DMS153 treated with DMSO at 0.1 percent for 48 hours (cell line): Measurements from ENCODE around the gene CLIC4.
"Not testable (repeated sequence)": the region's sequence is repeated elsewhere in the genome, so short reads cannot be mapped to it uniquely, and the experiment has no call there.

Experiments
- DNase-seq: peaks from one replicate; lab custom pipeline; 2025; ENCODE audit not compliant: unreplicated experiment; lab: John Stamatoyannopoulos, UW

CLIC4 gene

DNA sequence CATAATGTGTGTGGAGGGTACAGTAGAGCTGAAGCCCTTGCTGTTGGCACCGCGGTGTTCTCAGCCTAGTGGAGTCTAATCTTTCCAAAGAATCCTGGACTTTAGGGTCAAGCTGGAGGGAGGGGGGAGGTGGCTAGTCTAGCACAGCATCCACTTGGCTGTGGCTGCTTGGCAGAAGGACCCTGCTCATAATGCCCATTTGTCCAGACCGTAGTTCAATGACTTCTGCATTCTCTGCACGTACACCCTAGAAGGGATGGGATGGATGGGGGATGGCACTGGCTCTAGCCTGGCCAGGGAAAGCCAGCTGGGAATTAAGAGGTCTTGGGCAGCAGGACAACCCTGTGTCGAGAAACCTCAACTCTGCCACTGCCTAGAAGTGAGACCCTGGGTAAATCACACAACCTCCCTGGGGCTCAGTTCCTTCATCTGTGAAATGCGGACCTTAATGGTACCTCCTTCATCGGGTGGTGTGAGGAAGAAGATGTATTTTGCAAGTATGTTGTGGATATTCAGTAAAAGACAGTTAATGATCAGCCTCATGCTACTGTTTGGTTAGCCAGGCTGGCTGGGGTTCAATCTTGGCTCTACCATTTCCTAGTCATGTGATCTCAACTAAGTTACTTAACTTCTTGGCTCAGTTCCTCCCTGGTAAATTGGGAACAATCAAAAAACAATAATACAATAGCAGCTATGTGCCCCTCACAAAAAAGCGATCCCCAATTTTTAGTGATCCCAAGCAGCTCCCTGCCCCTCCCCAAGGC, 27.2 kb upstream of the CLIC4 start:
- DNase-seq, result no peak

DNA sequence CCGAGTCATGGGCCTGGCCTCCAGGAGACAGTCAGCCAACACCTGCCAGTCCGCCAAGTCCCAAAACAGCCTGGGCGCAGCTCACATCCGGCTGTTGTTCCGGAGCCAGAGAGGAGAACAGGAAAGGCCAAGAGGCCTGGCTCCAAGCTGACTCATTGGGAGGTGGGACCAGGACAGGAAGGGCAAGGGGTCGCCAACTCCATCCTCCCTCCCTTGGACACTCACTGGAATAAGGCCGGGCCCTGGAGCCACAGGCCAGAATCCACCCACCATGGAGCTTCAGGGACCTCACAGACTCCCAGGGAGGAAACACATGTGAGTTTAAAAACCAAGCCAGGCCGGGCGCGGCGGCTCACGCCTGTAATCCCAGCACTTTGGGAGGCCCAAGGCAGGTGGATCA, 25.1 kb upstream of the CLIC4 start:
- DNase-seq, result no peak

DNA sequence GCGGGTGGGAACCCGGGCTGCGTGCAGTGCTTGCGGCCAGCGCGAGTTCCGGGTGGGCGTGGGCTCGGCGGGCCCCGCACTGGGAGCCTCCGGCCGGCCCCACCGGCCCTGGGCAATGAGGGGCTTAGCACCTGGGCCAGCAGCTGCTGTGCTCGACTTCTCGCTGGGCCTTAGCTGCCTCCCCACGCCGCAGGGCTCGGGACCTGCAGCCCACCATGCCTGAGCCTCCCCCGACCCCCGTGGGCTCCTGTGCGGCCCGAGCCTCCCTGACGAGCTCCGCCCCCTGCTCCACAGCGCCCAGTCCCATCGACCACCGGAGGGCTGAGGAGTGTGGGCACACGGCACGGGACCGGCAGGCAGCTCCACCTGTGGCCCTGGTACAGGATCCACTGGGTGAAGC, 23.7 kb upstream of the CLIC4 start:
- DNase-seq, result no peak

DNA sequence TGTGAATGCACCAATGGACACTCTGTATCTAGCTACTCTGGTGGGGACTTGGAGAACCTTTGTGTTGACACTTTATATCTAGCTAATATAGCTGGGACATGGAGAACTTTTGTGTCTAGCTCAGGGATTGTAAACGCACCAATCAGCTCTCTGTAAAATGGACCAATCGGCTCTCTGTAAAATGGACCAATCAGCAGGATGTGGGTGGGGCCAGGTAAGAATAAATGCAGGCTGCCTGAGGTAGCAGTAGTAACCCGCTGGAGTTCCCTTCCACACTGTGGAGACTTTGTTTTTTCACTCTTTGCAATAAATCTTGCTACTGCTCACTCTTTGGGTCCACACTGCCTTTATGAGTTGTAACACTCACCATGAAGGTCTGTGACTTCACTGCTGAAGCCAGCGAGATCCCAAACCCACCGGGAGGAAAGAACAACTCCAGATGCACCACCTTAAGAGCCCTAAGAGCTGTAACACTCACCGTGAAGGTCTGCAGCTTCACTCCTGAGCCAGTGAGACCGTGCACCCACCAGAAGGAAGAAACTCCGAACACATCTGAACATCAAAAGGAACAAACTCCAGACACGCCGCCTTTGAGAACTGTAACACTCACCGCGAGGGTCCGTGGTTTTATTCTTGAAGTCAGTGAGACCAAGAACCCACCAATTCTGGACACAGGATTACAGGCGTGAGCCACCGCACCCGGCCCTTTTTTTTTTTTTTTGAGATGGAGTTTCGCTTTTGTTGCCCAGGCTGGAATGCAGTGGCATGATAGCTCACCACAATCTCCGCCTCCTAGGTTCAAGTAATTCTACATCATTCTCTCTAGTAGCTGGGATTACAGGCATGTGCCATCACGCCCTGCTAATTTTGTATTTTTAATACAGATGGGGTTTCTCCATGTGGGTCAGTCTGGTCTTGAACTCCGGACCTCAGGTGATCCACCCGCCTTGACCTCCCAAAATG, 22.9 kb upstream of the CLIC4 start:
- DNase-seq, result not testable (repeated sequence)

DNA sequence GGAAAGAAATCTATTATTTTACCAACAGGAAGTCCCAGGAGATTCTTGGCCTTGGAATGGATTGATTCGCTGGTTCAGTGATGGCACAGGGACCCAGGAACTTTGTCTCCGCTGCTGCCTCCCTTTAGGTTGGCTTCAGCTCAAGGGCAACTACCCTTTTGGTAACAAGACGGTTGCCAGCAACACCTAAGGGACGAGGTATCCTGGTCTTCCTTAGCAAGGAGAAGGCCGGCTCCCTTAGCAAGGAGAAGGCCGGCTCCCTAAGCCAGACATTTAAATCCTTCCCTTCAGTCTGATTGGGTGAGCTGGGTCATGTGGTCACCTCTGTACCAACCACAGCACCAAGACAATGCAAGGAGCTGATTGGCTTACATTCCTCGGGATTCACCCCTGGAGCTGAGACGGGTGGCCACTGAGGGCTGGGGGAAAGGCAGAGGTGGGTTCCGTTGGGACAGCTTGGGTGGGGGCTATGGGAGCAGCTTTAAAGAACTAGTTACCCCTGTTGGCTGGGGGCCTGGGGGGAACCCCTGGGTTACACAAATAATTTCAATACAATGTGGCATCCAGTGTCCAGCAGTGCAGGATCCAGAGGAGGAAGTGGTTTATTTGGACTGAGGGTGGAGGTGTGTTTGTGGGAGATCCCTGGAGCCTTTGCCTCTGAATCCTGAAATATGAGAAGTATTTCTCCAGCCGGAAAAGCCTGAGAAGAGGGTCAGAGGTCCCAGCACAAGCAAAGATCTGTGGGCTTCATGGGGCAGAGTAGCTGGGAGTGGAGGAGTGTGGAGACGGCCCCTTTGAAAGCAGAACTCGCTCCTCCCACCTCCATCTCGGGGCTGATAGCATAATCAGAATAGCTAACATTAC, 20.7 kb upstream of the CLIC4 start:
- no peak for DNase-seq

DNA sequence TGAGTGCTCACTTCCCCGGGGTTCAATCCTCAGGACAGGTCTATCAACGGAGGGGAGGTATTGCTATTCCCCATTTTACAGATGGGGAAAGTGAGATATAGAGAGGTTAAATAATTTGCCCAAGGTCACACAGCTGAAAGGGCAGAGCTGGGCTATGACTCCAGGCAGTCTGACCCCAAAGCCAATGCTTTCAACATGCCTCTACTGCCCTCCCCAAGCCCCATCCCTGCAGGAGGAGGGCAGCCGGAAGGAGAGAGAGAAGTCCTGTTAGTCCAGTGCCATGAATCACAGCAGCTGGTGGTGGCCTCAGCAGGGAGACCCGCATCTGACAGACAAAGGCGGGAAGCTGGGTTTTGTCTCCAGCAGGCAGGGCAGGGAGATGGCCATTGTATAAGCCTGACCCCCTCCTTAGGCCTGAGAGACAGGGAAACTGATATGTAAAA, 20.0 kb upstream of the CLIC4 start:
- no peak for DNase-seq

DNA sequence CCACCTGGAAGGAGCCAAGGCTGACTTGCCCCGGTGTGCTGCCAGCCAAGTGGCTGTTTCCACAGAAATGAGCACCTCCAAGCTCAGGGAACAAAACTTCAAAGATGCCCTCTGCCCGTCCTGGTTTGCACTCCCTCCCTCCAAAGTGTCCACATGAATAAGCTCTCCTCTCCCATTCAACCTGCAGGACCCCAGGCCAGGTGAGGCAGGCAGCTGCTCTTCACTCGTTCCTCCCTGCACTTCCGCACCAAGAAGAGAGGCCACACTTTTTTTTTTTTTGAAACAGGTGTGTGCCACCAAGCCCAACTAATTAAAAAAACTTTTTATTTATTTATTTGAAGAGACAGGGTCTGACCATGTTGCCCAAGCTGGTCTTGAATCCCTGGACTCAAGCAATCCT, 18.5 kb upstream of the CLIC4 start:
- no peak for DNase-seq

DNA sequence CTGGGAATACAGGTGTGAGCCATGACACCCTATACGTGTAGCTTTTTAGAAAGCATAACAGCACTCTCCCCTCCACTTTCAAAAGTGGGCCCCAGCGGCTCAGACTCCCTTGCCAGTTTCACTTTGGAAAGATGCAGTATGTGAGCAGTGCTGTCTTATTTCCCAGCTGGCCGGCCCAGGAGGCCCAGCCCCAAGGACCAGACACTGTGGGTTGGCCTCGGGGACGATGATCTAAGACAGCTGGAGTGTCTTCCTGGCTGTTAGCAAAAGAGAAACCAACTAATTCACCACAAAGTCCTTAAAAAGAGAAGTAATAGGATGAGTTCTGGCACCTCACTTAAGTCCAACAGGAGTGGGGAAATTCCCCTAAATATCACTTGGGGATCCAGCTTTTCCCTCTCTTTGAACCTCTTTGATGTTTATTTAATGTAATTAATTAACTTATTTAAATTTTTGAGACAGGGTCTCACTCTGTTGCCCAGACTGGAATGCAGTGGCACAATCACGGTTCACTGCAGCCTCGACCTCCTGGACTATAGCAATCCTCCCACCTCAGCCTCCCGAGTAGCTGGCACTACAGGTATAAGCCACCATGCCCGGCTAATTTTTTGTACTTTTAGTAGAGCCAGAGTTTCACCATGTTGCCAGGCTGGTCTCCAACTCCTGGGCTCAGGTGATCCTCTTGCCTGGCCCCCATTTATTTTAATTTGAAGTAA, 17.6 kb upstream of the CLIC4 start:
- DNase-seq, result no peak

DNA sequence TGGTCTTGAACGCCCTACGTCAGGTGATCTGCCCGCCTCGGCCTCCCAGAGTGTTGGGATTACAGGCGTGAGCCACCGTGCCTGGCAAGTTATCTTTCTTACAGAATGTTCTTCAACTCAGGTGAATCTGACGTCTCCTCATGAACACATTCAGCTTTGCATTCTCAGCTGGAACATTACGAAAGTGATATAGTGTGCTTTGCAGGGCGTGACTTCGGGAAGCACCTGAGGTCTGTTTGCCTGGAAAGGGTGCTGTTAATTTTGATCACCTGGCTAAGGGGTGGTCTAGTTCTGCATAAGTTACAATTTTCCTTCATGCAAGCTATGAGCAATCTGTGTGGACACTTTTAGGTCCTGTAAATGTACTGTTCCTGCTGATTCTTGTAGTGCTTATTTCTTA, 16.3 kb upstream of the CLIC4 start:
- no peak for DNase-seq

DNA sequence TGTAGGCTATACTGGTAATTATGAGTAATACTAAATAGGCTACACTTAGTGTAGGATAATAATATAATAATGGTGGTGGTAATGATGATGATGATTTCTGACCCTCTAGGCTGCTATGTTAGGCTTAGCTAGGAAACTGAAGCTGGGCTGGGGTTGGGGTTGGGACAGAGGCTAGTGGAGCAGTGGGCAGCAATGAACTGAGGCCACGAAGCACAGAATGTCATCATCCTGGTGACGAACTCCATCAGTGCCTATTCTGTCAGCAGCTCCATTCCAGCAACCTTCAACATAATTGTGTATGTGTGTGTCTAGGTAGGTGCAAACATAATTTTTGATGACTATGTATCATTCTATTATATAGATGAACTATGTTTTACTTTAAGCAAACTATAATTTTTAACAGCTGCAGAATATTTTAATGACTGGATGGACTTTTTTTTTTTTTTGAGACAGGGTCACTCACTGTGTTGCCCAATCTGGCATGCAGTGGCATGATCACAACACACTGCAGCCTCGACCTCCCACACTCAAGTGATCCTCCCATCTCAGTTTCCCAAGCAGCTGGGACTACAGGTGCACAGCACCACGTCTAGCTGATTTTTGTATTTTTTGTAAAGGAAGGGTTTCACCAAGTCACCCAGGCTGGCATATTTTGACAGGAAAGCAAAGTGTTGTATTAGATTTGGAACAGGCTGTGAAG, 12.9 kb upstream of the CLIC4 start:
- no peak for DNase-seq

DNA sequence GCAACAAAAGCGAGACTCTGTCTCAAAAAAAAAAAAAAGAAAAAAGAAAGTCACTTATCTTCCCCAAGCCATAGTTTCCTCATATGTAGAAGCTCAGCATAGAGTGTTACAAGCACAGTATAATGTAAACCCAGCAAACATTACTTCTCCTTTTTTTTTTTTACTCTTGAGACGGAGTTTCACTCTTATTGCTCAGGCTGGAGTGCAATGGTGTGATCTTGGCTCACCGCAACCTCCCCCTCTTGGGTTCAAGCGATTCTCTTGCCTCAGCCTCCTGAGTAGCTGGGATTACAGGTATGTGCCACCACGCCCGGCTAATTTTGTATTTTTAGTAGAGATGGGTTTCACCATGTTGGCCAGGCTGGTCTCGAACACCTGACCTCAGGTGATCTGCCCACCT, 11.9 kb upstream of the CLIC4 start:
- not testable (repeated sequence) for DNase-seq

DNA sequence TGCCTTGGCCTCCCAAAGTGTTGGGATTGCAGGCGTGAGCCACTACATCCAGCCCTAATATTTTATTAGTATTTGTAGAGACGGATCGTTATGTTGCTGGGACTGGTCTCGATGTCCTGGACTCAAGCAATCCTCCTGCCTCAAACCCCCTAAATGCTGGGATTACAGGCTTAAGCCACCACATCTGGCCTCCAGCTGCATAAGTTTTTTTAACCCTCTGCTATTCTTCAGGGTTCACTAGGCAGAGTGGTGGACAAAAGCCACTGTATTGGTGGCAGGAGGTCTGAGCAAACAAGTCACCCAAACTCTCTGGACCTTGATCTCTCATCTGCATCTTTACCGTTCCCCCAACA, 10.1 kb upstream of the CLIC4 start:
- DNase-seq, result no peak

DNA sequence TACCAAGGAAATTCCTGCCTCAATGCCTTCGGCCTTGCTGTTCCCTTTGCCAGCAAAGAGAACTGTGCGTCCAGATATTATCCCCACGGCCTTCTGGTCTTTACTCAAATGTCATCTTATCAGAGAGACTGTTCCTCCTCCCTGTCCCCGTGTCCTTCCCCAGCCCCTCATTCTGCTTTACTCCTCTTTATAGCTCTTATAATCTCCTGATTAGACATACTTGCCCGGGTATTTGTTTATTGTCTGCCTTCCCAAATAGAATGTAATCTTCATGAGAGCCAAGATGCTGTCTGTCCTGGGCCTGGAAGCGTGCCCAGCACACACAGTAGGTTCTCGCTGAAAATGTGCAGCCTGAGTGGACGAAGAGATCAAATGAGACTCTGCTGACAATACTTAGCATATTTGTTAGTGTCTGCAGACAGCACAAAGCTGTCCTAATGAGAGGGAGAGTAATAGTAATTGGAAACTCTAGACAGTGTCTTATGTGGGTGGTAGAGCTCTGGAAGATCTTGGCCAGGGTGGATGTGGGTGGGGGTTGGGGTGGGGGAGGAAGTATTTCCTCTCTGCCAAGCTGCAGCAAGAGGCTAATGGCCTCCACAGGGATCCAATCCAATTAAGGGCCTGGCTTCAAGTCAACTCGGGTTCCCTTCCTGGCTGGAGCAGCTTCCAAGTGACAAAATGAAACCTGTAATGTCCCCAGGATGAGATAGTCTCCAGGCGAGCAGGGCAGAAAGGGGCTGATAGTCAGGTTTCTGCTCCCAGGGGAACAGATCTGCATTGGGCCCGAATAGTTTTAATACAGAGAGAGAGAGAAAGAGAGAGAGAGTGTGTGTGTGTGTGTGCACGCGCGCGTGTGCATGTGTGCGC, 9.5 kb upstream of the CLIC4 start:
- DNase-seq, result peak; percentile 29

DNA sequence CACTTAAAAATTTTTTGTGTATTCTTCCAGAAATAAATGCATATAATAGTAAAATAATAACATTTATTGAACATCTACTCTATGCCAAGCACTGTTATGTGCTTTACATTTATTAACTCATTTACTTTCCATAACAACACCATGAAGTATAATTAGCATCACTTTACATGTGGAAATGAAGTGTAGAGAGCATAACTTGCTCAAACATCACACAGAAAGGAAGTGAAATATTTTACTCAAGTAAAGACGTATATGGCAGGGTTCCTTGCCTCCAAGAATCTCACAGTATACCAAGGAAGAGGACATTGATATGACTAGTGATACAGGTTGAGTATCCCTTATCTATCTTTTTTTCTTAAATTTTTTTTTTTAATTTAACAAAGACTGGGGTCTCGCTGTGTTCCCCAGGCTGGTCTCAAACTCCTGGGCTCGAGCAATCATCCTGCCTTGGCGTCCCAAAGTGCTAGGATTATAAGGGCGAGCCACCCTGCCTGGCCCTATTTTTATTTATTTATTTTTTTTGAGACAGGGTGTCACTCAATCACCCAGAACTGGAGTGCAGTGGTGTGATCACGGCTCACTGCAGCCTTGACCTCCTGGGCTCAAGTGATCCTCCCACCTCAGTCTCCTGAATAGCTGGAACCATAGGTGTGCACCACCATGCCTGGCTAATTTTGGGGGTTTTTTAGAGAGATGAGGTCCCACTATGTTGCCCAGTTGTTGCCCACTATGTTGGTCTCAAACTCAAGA, 7.7 kb upstream of the CLIC4 start:
- no peak for DNase-seq

DNA sequence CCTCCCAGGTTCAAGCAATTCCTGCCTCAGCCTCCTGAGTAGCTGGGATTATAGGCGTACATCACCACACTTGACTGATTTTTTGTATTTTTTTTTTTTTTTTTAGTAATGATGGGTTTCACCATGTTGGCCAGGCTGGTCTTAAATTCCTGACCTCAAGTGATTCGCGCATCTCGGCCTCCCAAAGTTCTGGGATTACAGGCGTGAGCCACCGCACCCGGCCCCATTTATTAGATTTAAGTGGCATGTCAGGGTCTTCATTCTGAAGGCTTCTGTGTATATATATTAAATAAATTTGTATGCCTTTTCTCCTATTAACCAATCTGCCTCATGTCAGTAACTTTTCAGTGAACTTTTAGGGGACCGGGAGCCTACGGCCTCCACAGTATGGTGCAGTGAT, 6.0 kb upstream of the CLIC4 start:
- no peak for DNase-seq

DNA sequence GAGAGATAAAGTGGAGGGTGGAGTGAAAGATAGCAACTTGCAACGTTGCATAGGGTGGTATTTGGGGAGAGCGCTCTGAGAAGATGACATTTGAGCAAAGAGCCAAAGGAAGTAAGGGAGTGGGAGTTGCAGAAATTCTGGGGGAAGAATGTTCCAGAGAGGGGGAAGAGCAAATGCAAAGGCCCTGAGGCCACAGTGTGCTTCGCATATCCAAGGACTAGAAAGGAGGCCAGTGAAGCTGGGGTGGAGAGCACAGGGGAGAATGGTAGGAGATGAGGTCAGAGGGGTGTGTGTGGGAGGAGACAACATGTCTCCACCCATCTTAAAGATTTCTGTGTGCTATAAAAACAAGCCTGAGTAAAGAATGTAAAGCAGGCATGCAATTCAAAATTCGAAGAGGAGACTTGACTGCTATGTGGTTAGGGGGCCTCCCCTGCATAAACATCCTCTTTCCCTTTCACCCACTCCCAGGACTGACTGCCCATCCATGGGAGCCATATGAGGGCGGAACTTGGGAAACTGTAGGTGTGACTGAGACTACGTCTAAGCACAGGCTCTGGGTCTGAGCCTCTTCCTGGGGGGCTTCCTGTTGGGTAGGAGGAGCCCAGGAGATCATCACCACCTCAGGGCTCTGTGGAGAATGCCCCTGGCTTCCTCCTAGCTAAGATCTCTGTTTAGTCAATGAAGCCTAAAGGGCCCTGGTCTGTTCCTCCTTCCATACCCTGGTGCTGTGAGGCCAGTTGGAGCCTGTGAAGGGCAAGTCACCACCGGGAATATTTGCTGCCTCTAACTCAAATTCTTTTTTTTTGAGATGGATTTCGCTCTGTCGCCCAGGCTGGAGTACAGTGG, 2.9 kb upstream of the CLIC4 start:
- no peak for DNase-seq

DNA sequence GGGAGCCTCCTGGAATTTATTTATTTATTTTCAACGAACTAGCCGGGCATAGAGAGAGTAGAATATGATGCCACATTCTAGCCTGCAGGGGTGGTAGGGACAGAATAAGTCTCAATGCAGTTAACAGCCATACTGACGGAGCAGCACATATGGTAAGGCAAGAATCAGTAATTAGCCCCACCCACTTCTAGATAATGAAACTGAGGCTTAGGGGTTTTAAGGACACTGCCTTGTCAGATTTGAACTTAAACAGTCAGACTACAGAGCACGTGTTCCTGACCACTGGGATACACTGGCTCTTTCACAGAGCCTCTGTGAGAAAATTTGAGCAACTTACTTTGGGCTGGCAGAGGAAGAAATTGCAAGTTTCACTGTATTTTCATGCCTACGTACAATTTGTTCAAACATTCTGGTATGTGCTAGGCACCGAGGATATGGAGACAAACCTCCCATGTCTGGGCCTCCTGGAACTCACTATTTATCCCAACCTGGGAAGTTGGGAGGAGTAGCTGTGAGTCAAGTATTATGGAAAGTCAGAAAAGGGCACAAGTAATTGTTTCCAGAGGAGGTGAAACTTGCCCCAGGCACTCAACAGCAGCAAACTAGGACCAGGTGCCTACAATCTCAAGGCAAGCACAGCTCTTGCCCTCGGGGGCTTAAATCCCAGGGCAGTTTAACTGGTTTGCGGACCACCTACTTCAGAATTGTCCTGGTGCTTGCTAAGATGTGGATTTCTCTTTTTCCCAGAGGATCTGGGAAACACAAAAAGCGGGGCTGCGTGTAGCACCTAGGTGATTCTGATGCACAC, 1.6 kb upstream of the CLIC4 start:
- DNase-seq, result no peak
